Measurements from ENCODE around the gene ZNF438. TPM values are rescaled to one million over a fixed set of nuclear protein-coding genes. Genes with fewer than 3 reads are reported as not detected.

Gene ZNF438
- 2.9 and 8.0 TPM in 2 replicates for total RNA-seq (ENCODE audit: low replicate concordance)

- DNase-seq (ENCODE audit: low read depth) = peak; percentile 97
- H3K4me3 ChIP-seq (ENCODE audit: low read depth, low read length) = peak within 1 kb of the TSS; percentile 73
- peak; percentile 42 for TF ChIP-seq CTCF (IDR thresholded peaks at IDR 0.05; ENCODE audit: insufficient read depth, low read length)
Observed at GRCh38 chr10:31031558-31032257, at the start of gene ZNF438. Gene ZNF438 (minus strand): TSS chr10:31031865. CDS start chr10:30877034, 154,831 bp downstream.

- no peak overlapping the region for H3K4me3 ChIP-seq (ENCODE audit: low read depth, low read length)
- no peak for DNase-seq (ENCODE audit: low read depth)
- no peak for TF ChIP-seq CTCF (IDR thresholded peaks at IDR 0.05; ENCODE audit: insufficient read depth, low read length)
Observed at GRCh38 chr10:31076610-31076988, 44.9 kb upstream of the ZNF438 start.

GRCh38 chr10:31075881-31076609 lies 44.4 kb upstream of the ZNF438 start:
- no peak for DNase-seq (ENCODE audit: low read depth)
- H3K4me3 ChIP-seq (ENCODE audit: low read depth, low read length) = no peak overlapping the region
- TF ChIP-seq CTCF (IDR thresholded peaks at IDR 0.05; ENCODE audit: insufficient read depth, low read length) = no peak

GRCh38 chr10:31075434-31075833 lies 43.8 kb upstream of the ZNF438 start:
- DNase-seq (ENCODE audit: low read depth) = peak; percentile 95
- H3K4me3 ChIP-seq (ENCODE audit: low read depth, low read length) = no peak overlapping the region
- no peak for TF ChIP-seq CTCF (IDR thresholded peaks at IDR 0.05; ENCODE audit: insufficient read depth, low read length)

GRCh38 chr10:31074722-31075086 lies 43.0 kb upstream of the ZNF438 start:
- DNase-seq (ENCODE audit: low read depth) = no peak

More at GRCh38 chr10:31074722-31075086, 43.0 kb upstream of the ZNF438 start:
- no peak for TF ChIP-seq CTCF (IDR thresholded peaks at IDR 0.05; ENCODE audit: insufficient read depth, low read length)
- no peak overlapping the region for H3K4me3 ChIP-seq (ENCODE audit: low read depth, low read length)
